Stimulated activated naive CD8-positive, alpha-beta T cell treated with anti-CD3 and anti-CD28 coated beads, Interleukin-15, amount 100 ng/mL, for 72 hours (primary cell): ENCODE results near the gene CTDSPL2.
"Not testable (repeated sequence)": the region's sequence is repeated elsewhere in the genome, so short reads cannot be mapped to it uniquely, and the experiment has no call there.

Source experiments
- ATAC-seq: fragments of 150-1000 bp; cut with Tn5 transposase; 2 replicates; pipeline ENCODE4 v1.10.0; 2021; ENCODE audit warnings: mild to moderate bottlenecking, moderate library complexity
- DNase-seq, 2 donors: peaks; one replicate each; pipeline ENCODE4 v3.0.0; 2021 to 2022
- H3K27ac Mint-ChIP-seq, 2 donors: one replicate each; pipeline ENCODE4 v1.8.0; 2022; ENCODE audit warnings: mild to moderate bottlenecking in 2 of 2, mixed read lengths in 2 of 2, moderate library complexity in 2 of 2
- H3K27me3 Mint-ChIP-seq: one replicate; pipeline ENCODE4 v1.8.0; 2022; ENCODE audit warnings: mixed read lengths
- H3K4me1 Mint-ChIP-seq: one replicate; pipeline ENCODE4 v1.8.0; 2022; ENCODE audit warnings: mild to moderate bottlenecking, mixed read lengths
- H3K4me3 Mint-ChIP-seq, 2 donors: one replicate each; pipeline ENCODE4 v1.8.0; 2022; ENCODE audit warnings: mild to moderate bottlenecking in 2 of 2, mixed read lengths in 2 of 2, moderate library complexity in 1 of 2
- H3K9me3 Mint-ChIP-seq, 2 donors: one replicate each; pipeline ENCODE4 v1.8.0; 2022; ENCODE audit warnings: mixed read lengths in 2 of 2

CTDSPL2 gene

GRCh38 chr15:44525018-44525417 lies 97.6 kb downstream of the CTDSPL2 start:
- Mint-ChIP-seq H3K4me3 (no peak overlapping the region), H3K9me3 (no peaks in the 10 kb centered on the region), H3K27me3 (no peaks in the 10 kb centered on the region), H3K27ac (no peak overlapping the region), H3K4me1 (no peaks in the 10 kb centered on the region)
- no peak for ATAC-seq
- DNase-seq, result no peak

- ATAC-seq (no peak), DNase-seq (no peak)
- Mint-ChIP-seq H3K9me3 (no peaks in the 10 kb centered on the region), H3K4me1 (no peaks in the 10 kb centered on the region), H3K4me3 (no peak overlapping the region), H3K27me3 (no peaks in the 10 kb centered on the region), H3K27ac (no peak overlapping the region)
Observed at GRCh38 chr15:44527241-44527640, 99.8 kb downstream of the CTDSPL2 start.

DNA sequence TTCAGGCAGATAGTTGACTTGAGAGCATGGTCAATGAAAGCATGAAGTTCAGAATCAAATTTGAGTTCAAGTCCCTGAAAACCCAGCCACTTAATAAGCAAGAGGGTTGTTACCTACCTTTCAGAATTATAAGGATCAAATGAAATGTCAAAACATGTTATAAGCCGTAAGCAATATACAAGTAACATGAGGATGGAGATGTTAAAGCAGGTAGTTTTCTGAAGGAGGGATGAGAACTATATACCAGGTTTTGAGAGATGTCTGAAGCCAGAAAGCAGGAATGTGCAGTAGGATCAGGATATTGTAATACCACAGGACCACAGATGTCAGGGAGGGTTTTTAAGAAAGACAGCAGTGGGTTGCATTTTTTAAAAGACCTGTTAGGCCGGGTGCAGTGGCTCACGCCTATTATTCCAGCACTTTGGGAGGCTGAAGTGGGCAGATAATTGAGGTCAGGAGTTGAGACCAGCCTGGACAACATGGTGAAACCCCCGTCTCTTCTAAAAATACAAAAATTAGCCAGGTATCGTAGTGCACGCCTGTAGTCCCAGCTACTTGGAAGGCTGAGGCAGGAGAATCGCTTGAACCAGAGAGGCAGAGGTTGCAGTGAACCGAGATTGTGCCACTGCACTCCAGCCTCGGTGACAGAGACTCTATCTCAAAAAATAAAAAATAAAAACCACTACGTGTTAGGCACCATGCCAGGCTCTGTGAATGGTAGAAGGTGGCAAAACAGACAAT lies 102.6 kb downstream of the CTDSPL2 start:
- Mint-ChIP-seq H3K27me3 (no peaks in the 10 kb centered on the region), H3K27ac (no peak overlapping the region), H3K4me1 (peaks cover 2% of the 10 kb centered on the region), H3K9me3 (no peaks in the 10 kb centered on the region), H3K4me3 (no peak overlapping the region)
- no peak for DNase-seq
- no peak for ATAC-seq

GRCh38 chr15:44530653-44531052 lies 103.2 kb downstream of the CTDSPL2 start:
- H3K27me3 Mint-ChIP-seq, result no peaks in the 10 kb centered on the region
- ATAC-seq (no peak), DNase-seq (no peak)
- H3K9me3 Mint-ChIP-seq, result no peaks in the 10 kb centered on the region
- peaks cover 8% of the 10 kb centered on the region for H3K4me1 Mint-ChIP-seq
- H3K4me3 Mint-ChIP-seq, result no peak overlapping the region
- H3K27ac Mint-ChIP-seq, result no peak overlapping the region

DNA sequence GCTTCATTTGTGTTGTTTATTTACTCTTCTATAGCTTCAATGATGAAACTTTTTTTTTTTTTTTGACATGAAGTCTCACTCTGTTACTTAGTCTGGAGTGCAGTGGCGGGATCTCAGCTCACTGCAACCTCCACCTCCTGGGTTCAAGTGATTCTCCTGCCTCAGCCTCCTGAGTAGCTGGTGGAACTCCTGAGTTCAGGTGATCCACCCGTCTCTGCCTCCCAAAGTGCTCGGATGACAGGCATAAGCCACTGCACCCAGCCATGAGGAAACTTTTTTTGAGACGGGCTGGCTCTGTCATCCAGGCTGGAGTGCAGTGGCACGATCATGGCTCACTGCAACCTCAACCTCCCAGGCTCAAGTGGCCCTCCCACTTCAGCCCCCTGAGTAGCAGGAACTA lies 104.8 kb downstream of the CTDSPL2 start:
- not testable (repeated sequence) for ATAC-seq, H3K27ac Mint-ChIP-seq, H3K27me3 Mint-ChIP-seq, H3K9me3 Mint-ChIP-seq, H3K4me3 Mint-ChIP-seq, DNase-seq
- H3K4me1 Mint-ChIP-seq, result peaks cover 13% of the 10 kb centered on the region

- Mint-ChIP-seq H3K9me3 (no peaks in the 10 kb centered on the region), H3K4me1 (peaks cover 13% of the 10 kb centered on the region), H3K4me3 (no peak overlapping the region), H3K27me3 (no peaks in the 10 kb centered on the region), H3K27ac (peak overlapping the region in 1 of 2 donors; percentile 85)
- DNase-seq (no peak), ATAC-seq (no peak)
Observed at GRCh38 chr15:44532689-44533088, 105.3 kb downstream of the CTDSPL2 start.

DNA sequence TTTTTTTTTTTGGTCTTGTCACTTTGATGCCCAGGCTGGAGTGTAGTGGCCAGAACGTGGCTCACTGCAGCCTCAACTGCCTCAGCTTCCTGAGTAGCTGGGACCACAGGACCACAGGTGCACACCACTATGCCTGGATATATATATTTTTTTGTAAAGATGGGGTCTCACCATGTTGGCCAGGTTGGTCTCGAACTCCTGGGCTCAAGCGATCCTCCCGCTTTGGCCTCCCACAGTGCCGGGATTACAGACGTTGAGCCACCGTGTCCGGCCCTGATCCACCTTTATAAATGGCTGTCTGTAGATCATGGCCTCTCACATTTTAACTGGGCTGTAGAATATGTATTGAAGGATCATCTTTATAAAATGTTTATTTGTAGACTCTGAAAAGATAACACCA lies 107.7 kb downstream of the CTDSPL2 start:
- Mint-ChIP-seq H3K4me3 (peak overlapping the region; percentile 63 to 65), H3K4me1 (peaks cover 28% of the 10 kb centered on the region), H3K27ac (peak overlapping the region; percentile 70 to 82), H3K27me3 (no peaks in the 10 kb centered on the region), H3K9me3 (no peaks in the 10 kb centered on the region)
- DNase-seq, result no peak
- no peak for ATAC-seq

GRCh38 chr15:44535523-44536301 lies 108.3 kb downstream of the CTDSPL2 start:
- DNase-seq (peak in 1 of 2 donors; percentile 31), ATAC-seq (no peak)
- Mint-ChIP-seq H3K4me1 (peaks cover 34% of the 10 kb centered on the region), H3K27ac (peak overlapping the region; percentile 91 to 96), H3K27me3 (no peaks in the 10 kb centered on the region), H3K4me3 (peak overlapping the region; percentile 88 to 97), H3K9me3 (no peaks in the 10 kb centered on the region)

DNA sequence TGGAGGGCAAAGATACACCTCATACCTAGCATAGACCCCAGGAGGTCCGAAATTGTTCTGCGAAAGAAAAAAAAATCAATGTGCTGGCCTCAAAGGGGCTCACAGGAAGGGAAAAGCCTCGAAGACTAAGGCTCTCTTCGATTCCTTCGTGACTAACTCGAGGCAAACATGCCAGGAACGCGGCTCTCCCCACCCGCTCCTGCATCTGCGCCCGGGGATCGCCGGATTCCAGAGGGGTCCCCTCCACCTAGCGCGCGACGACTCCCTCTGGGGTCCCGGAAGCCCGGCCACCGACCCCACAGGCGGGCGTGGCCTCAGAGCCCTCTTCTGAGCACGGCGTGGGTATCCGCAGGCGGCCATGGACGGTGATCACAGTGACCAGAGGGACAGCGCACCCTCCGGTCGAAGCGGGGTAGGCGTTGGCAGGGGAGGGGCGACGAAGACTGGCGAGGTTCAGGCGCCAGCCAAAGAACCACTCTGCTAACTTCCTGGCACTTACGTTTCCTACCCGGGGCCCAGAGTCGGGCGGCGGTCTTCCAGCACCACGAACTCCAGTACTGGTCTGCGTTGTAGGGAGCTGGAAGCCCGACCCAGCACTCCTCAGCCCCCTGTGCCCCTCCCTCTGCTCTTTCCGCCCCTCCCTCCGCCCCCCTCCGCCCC lies 109.0 kb downstream of the CTDSPL2 start:
- Mint-ChIP-seq H3K27ac (peak overlapping the region; percentile 91 to 96), H3K9me3 (no peaks in the 10 kb centered on the region), H3K4me3 (peak overlapping the region; percentile 88 to 97), H3K4me1 (peaks cover 41% of the 10 kb centered on the region), H3K27me3 (no peaks in the 10 kb centered on the region)
- ATAC-seq (peak; percentile 74), DNase-seq (peak in 1 of 2 donors; percentile 81)

DNA sequence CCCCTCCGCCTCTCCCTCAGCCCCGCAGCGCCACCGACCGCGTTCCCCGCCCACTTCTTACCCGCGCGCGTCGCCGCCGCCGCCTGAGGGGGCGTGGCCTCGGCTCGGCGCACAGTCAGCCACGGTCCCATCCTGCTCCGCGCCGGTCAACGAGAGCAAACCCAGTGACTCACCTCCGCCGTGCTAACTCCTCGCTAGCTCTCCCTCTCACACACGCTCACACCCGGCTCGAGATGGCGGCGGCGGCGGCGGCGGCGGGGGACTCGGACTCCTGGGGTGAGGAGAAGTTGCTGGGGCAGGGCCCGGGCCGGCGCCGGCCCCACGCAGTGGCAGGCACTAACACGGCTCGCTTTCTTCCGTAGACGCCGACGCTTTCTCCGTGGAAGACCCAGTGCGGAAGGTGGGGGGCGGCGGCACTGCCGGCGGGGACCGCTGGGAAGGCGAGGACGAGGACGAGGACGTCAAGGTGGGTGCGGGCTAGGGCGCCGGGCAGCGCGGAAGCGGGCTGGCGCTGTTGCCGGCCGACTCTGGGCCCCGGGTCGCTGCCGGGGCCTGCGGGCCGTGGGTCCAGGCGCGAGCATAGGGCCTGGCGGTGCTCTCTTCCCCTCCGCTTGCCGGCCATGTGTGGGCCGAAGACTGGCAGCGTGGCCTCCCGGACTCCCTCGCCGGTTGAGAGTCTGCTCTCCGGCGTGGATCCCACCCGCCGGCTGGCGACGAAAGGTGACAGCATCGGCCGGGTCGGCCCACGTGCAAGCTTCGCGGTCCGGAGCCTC lies 109.7 kb downstream of the CTDSPL2 start, which contains the start of gene EIF3J:
Gene EIF3J (plus strand): TSS at position 186 of the 773 bp plus-strand sequence. CDS start 48 bp downstream, at position 234.
- peak within 1 kb of the TSS; percentile 88 to 97 for H3K4me3 Mint-ChIP-seq
- DNase-seq, result peak; percentile 95 to 96
- no peaks in the 10 kb centered on the region for H3K27me3 Mint-ChIP-seq
- H3K27ac Mint-ChIP-seq, result peak within 1 kb of the TSS; percentile 97 to 99
- peaks cover 48% of the 10 kb centered on the region for H3K4me1 Mint-ChIP-seq
- ATAC-seq, result peak; percentile 96
- H3K9me3 Mint-ChIP-seq, result no peaks in the 10 kb centered on the region

DNA sequence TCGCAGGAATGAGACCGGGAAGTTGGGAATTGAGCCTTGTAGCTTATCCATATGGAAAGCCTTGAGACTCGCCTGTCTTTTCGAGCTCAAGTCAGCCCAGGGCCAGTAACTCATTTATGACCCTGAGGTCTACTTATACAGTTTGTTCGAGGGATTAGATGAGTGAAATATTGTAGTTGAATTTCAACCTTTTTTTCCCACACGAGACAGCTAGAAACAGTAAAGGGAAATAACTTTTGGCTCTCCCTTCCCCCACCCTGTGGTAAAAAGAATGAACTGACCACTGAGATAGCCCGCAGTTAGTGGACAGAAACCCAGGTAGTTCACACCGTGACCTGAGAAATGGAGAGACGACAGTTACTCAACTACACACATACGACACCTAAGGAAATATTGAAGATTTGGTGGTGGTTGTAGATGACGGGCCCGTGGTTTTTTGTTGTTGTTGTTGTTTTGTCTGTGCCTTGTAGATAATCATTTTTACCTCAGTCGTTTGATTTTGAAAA lies 110.4 kb downstream of the CTDSPL2 start:
- H3K4me1 Mint-ChIP-seq, result peaks cover 55% of the 10 kb centered on the region
- H3K4me3 Mint-ChIP-seq, result peak overlapping the region; percentile 88 to 97
- DNase-seq, result peak in 1 of 2 donors; percentile 31
- no peaks in the 10 kb centered on the region for H3K27me3 Mint-ChIP-seq
- H3K27ac Mint-ChIP-seq, result peak overlapping the region; percentile 97 to 99
- no peak for ATAC-seq
- no peaks in the 10 kb centered on the region for H3K9me3 Mint-ChIP-seq

GRCh38 chr15:44541282-44541958 lies 114.0 kb downstream of the CTDSPL2 start:
- no peak for DNase-seq

GRCh38 chr15:44542596-44542995 lies 115.2 kb downstream of the CTDSPL2 start:
- Mint-ChIP-seq H3K27ac (no peak overlapping the region), H3K4me1 (peaks cover 75% of the 10 kb centered on the region), H3K9me3 (peaks cover 0 to 7% of the 10 kb centered on the region in 2 donors), H3K4me3 (no peak overlapping the region), H3K27me3 (no peaks in the 10 kb centered on the region)
- ATAC-seq (no peak), DNase-seq (no peak)

More at GRCh38 chr15:44541282-44541958, 114.0 kb downstream of the CTDSPL2 start:
- Mint-ChIP-seq H3K4me1 (peaks cover 68% of the 10 kb centered on the region), H3K9me3 (peaks cover 0 to 7% of the 10 kb centered on the region in 2 donors), H3K27ac (peak overlapping the region in 1 of 2 donors; percentile 71), H3K4me3 (peak overlapping the region in 1 of 2 donors; percentile 35), H3K27me3 (no peaks in the 10 kb centered on the region)
- no peak for ATAC-seq

DNA sequence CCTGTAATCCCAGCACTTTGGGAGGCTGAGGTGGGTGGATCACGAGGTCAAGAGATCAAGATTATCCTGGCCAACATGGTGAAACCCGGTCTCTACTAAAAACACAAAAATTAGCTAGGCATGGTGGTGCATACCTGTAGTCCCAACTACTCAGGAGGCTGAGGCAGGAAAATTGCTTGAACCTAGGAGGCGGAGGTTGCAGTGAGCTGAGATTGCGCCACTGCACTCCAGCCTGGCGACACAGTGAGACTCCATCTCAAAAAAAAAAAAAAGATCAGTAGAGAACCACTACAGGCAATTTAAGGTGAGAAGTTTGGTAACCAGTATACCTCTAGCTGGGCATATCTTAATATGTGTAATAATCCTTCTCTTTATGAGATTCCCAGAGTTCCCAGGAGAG lies 117.3 kb downstream of the CTDSPL2 start:
- Mint-ChIP-seq H3K4me1 (peaks cover 76% of the 10 kb centered on the region), H3K4me3 (peak overlapping the region; percentile 54 to 55)
- not testable (repeated sequence) for H3K27ac Mint-ChIP-seq, H3K27me3 Mint-ChIP-seq, ATAC-seq, DNase-seq, H3K9me3 Mint-ChIP-seq
